Ovary (tissue), 3 donors: ENCODE results near the gene VPREB1.

Experiments used
- EP300 ChIP-seq: sonication (generic); formaldehyde crosslinking; IDR thresholded peaks from one replicate; pipeline ENCODE4 v1.6.1; 2017; ENCODE audit warnings: antibody characterized with exemption
- POLR2A ChIP-seq: fragments of 450-650 bp; IDR thresholded peaks from one replicate; pipeline ENCODE4 v1.6.1; 2017; ENCODE audit warnings: antibody characterized with exemption, mild to moderate bottlenecking, moderate library complexity
- TF ChIP-seq, protein P1 (sequence below), 3 donors: fragments of 450-650 bp in 2 of 3; fragments of 200-600 bp in 1 of 3; IDR thresholded peaks; one replicate each; pipeline versions ENCODE4 v1.5.1 to v1.8.0; 2016 to 2022; ENCODE audit warnings: antibody characterized with exemption in 3 of 3, mild to moderate bottlenecking in 1 of 3
- donor health status: DM: no; HTN: no; CAD: no.

- TF ChIP-seq POLR2A: no peak
- TF ChIP-seq, protein P1, sequence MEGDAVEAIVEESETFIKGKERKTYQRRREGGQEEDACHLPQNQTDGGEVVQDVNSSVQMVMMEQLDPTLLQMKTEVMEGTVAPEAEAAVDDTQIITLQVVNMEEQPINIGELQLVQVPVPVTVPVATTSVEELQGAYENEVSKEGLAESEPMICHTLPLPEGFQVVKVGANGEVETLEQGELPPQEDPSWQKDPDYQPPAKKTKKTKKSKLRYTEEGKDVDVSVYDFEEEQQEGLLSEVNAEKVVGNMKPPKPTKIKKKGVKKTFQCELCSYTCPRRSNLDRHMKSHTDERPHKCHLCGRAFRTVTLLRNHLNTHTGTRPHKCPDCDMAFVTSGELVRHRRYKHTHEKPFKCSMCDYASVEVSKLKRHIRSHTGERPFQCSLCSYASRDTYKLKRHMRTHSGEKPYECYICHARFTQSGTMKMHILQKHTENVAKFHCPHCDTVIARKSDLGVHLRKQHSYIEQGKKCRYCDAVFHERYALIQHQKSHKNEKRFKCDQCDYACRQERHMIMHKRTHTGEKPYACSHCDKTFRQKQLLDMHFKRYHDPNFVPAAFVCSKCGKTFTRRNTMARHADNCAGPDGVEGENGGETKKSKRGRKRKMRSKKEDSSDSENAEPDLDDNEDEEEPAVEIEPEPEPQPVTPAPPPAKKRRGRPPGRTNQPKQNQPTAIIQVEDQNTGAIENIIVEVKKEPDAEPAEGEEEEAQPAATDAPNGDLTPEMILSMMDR (IDR thresholded peaks at IDR 0.05): no peak
- TF ChIP-seq EP300: no peak
These were observed 25.2 kb upstream of the VPREB1 start for GRCh38 chr22:22219140-22219996.
